SKM-1 (cell line): ENCODE data around the gene RASAL2.
"Not testable (repeated sequence)": the region's sequence is repeated elsewhere in the genome, so short reads cannot be mapped to it uniquely, and the experiment has no call there.

ENCODE experiments used
- DNase-seq: peaks from one replicate; lab custom pipeline; 2025; ENCODE audit not compliant: unreplicated experiment; lab: John Stamatoyannopoulos, UW

Gene RASAL2

GRCh38 chr1:178151831-178152230 lies 57.9 kb downstream of the RASAL2 start:
- DNase-seq: no peak

- DNase-seq: no peak
Observed at GRCh38 chr1:178155481-178156255, 61.8 kb downstream of the RASAL2 start.

- DNase-seq: no peak
Observed at GRCh38 chr1:178160736-178161475, 67.0 kb downstream of the RASAL2 start.

- no peak for DNase-seq
Observed at GRCh38 chr1:178161516-178161915, 67.6 kb downstream of the RASAL2 start.

GRCh38 chr1:178165196-178165595 lies 71.3 kb downstream of the RASAL2 start:
- DNase-seq: no peak

GRCh38 chr1:178166429-178167024 lies 72.6 kb downstream of the RASAL2 start:
- DNase-seq: no peak

GRCh38 chr1:178168536-178168935 lies 74.6 kb downstream of the RASAL2 start:
- no peak for DNase-seq

GRCh38 chr1:178169649-178170048 lies 75.7 kb downstream of the RASAL2 start:
- no peak for DNase-seq

GRCh38 chr1:178172939-178173338 lies 79.0 kb downstream of the RASAL2 start:
- no peak for DNase-seq

- DNase-seq: no peak
Observed at GRCh38 chr1:178174539-178174938, 80.6 kb downstream of the RASAL2 start.

- DNase-seq: no peak
Observed at GRCh38 chr1:178180405-178180804, 86.5 kb downstream of the RASAL2 start.

GRCh38 chr1:178183796-178184195 lies 89.9 kb downstream of the RASAL2 start:
- DNase-seq: no peak

- no peak for DNase-seq
Observed at GRCh38 chr1:178188306-178188705, 94.4 kb downstream of the RASAL2 start.

GRCh38 chr1:178189814-178190213 lies 95.9 kb downstream of the RASAL2 start:
- no peak for DNase-seq

- DNase-seq: no peak
Observed at GRCh38 chr1:178190881-178191280, 97.0 kb downstream of the RASAL2 start.

GRCh38 chr1:178192686-178193085 lies 98.8 kb downstream of the RASAL2 start:
- peak; percentile 100 for DNase-seq

GRCh38 chr1:178196631-178197030 lies 102.7 kb downstream of the RASAL2 start:
- no peak for DNase-seq

GRCh38 chr1:178202095-178202494 lies 108.2 kb downstream of the RASAL2 start:
- DNase-seq: not testable (repeated sequence)

- DNase-seq: not testable (repeated sequence)
Observed at GRCh38 chr1:178202546-178202945, 108.6 kb downstream of the RASAL2 start.

- not testable (repeated sequence) for DNase-seq
Observed at GRCh38 chr1:178208269-178208856, 114.5 kb downstream of the RASAL2 start.

GRCh38 chr1:178209935-178210334 lies 116.0 kb downstream of the RASAL2 start:
- no peak for DNase-seq

- no peak for DNase-seq
Observed at GRCh38 chr1:178218550-178218949, 124.6 kb downstream of the RASAL2 start.
